ENCODE data around the gene ARHGEF11.

ARHGEF11 gene

GRCh38 chr1:156896490-156897033 is 149.0 kb downstream of the ARHGEF11 start:
- DNase-seq = no peak

- DNase-seq = no peak
These were observed 149.6 kb downstream of the ARHGEF11 start for GRCh38 chr1:156895927-156896326.

GRCh38 chr1:156895455-156895812 is 150.1 kb downstream of the ARHGEF11 start:
- DNase-seq = no peak

- DNase-seq = no peak
These were observed 150.7 kb downstream of the ARHGEF11 start for GRCh38 chr1:156894711-156895454.

- no peak for DNase-seq
These were observed 151.5 kb downstream of the ARHGEF11 start for GRCh38 chr1:156894001-156894400.

- no peak for DNase-seq
These were observed 152.2 kb downstream of the ARHGEF11 start, which contains the start of gene PEAR1 for GRCh38 chr1:156893048-156893953. Gene PEAR1, plus strand, starts transcription at chr1:156893718. Its CDS starts 10,209 bp downstream, at chr1:156903927.

GRCh38 chr1:156892190-156893047 is 153.1 kb downstream of the ARHGEF11 start:
- DNase-seq = peak in 48 of 51 donors; percentile 4 to 82 (median 51)

- peak in 49 of 51 donors; percentile 4 to 83 (median 53) for DNase-seq
These were observed 155.6 kb downstream of the ARHGEF11 start for GRCh38 chr1:156889802-156890580.

GRCh38 chr1:156887734-156888133 is 157.8 kb downstream of the ARHGEF11 start:
- no peak for DNase-seq

GRCh38 chr1:156887317-156887716 is 158.2 kb downstream of the ARHGEF11 start:
- DNase-seq = no peak

GRCh38 chr1:156886583-156887281 is 158.8 kb downstream of the ARHGEF11 start:
- no peak for DNase-seq

- no peak for DNase-seq
These were observed 159.6 kb downstream of the ARHGEF11 start for GRCh38 chr1:156885880-156886355.

GRCh38 chr1:156885314-156885713 is 160.2 kb downstream of the ARHGEF11 start:
- DNase-seq = no peak
